ENCODE results near the gene LSMEM2.
"Not testable (repeated sequence)": the region's sequence is repeated elsewhere in the genome, so short reads cannot be mapped to it uniquely, and the experiment has no call there.

LSMEM2 gene

DNA sequence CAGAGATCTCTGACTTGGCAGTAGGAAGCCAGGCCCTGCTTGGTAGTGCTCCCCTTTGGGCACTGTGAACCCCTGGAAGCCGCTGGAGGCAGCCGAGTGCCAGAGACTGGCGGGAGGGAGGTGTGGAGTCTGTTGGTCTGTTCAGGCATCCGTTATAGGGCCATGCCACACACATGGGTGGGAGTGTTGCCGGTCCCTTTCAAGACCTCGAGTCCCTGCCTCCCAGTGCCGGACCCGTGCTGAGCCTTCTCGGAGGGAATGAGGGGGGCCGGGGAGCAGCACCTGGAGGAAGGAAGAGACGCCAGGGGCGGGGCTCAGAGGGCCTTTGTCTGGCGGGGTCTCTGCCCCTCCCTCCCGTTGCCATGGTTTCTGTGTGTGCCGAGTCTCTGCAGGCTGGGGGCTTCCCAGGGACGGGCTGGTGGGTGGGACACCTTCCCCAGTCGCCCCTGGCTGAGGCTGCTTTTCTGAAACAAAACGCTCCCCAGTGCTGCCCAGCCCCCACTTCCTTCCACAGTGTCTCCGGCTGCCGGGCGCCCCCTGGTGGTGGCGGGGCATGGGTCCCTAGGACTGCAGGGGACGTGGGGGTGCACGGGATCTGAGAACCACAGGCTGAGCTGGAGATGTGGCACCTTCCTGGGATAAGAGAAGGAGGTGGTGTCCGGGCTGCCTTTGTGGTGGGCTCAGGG is 32.9 kb upstream of the LSMEM2 start:
- in situ Hi-C loops (cut with MboI; ENCODE audit: low sequenced_read_pairs), result no loop called here

DNA sequence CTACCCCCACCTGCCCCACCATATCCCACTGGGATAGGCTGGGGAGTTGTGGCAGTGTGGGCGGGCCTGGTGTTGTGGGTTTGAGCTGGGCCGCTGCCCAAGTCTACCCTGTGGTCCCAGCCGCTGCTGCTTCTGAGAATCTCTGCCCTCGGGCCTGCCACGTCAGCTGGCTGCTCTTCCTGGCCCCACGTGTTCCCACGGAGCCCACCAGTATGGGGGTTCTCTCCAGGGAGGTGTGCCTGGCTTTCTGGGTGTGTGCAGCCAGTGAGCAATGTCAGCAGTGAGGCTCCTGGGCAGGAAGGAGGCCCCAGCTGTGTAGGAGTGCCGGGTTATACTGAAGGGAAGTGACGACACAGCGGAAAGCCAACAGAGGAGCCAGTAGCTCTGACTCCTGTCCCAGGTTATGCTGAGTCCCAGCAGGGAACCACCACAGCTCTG is 32.4 kb upstream of the LSMEM2 start:
- in situ Hi-C loops (cut with MboI; ENCODE audit: low sequenced_read_pairs), result no loop called here

DNA sequence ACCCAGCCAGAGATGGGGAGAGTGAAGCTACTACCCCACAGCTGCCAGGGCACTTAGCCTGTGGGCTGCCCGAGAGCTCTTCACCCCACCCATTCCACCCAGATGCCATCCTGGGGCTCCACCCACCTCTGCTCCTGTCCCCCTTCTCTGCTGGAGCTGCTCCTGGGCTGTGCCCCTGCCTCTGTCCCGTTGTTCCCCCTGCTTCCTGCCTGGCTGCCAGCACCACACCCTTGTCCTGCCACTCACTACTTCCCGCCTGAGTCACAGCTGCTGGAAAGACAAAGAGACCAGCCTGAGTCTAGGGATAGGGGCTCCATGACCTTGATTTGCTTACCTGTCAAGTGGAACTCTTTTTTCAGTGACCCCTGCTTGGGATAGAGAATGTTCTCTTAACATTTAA is 30.5 kb upstream of the LSMEM2 start:
- in situ Hi-C loops (cut with MboI; ENCODE audit: low sequenced_read_pairs), result no loop called here

DNA sequence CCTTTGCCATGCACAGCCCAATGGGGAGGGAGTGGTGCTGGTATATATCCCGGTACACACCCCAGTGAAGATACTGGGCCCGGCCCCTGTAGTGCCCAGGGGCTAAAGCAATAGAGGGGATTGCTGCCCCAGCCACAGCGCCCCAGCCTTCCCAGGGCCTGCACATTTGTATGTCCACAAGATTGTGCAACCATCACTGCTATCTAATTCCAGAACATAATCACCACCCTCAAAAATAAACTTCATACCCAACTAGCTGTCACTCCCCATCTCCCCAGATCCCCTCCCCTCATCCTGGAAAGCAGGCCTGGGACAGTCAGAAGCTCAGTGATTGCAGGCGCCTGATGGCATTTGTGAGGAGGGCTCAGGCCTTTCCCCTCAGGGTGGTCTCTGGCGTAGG is 29.4 kb upstream of the LSMEM2 start:
- in situ Hi-C loops (cut with MboI; ENCODE audit: low sequenced_read_pairs), result no loop called here

DNA sequence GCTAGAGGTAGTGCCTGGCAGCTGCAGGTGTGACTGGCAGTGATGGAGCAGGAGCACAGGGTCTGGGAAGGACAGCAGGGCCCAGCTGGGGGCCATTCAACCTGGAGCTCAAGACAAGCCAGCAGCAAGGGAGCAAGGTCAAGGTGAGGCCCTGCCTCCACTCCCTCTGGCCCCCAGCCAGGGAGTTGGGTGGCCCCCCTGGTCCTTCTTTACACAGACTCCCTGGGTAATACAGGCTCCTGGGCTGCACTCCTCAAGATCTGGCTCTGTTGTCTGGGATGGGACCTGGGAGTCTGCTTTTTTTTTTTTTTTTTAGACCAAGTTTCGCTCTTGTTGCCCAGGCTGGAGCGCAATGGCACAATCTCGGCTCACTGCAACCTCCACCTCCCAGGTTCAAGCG is 28.4 kb upstream of the LSMEM2 start:
- in situ Hi-C loops (cut with MboI; ENCODE audit: low sequenced_read_pairs), result no loop called here

DNA sequence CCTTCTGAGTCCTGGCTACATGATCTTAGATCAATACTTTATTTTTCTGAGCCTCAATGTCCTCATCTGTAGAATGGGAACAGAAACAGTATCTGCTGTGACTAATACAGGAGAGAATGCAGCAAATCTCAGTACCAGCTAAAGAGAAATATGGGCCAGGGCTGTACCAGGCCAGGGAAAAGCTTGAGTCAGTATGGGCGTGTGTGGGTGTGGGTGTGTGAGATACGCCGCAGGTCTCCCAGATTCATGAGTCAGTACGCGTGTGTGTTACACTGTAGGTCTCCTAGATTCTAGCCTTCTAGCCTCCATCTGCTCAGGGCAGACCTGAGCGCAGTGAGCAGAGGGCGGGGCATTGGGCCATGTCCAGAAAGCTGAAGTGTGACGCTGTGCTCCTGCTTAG is 27.7 kb upstream of the LSMEM2 start:
- in situ Hi-C loops (cut with MboI; ENCODE audit: low sequenced_read_pairs), result no loop called here

DNA sequence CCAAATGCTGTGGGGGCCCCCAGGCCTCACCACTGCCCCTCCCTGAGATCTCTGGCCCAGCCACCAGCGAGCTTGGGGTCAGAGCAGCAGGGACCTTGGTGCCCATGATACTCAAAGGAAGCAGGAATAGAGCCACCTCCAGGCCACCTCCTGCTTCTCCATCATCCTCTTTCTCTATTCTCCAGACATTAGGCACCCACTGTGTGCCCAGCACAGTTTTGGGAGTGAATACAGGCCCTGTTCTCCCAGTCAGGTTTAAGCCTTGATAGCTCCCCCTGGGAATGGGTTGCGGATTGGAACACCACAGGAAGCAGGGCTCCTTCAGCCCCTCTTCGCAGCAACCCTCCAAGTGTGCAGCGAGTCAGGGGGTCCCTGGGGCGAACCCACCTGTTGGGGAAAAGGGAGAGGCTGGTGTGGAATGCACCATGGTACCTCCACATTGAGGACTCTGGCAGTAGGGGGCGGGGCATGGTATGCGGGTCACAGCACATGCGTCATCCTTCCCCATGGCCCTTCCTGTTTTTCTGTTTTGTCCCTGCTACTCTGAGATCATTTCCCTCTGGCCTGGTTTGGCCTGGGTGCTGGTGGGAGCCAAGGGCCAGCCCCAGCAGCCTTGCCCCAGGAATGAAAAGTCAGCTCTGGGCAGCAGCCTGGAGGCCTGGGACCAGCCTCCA is 24.2 kb upstream of the LSMEM2 start:
- in situ Hi-C loops (cut with MboI; ENCODE audit: low sequenced_read_pairs), result no loop called here

DNA sequence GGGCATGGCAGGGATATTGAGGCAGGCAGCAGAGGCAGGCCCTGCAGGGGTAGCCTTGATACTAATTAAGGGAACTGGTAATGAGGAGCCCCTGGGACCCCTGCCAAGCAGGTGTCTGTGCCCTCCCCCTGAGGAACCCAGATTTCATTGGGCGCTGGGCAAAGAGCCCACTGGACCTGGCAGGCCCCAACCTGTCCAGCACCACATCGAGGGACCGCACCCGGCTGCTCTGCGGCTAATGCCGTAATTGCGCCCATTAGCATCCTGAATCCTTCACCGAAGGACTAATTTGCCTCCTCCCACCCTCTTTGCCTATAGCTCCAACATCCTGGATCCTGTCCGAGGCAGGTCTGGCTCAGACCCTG is 23.7 kb upstream of the LSMEM2 start:
- in situ Hi-C loops (cut with MboI; ENCODE audit: low sequenced_read_pairs), result no loop called here

DNA sequence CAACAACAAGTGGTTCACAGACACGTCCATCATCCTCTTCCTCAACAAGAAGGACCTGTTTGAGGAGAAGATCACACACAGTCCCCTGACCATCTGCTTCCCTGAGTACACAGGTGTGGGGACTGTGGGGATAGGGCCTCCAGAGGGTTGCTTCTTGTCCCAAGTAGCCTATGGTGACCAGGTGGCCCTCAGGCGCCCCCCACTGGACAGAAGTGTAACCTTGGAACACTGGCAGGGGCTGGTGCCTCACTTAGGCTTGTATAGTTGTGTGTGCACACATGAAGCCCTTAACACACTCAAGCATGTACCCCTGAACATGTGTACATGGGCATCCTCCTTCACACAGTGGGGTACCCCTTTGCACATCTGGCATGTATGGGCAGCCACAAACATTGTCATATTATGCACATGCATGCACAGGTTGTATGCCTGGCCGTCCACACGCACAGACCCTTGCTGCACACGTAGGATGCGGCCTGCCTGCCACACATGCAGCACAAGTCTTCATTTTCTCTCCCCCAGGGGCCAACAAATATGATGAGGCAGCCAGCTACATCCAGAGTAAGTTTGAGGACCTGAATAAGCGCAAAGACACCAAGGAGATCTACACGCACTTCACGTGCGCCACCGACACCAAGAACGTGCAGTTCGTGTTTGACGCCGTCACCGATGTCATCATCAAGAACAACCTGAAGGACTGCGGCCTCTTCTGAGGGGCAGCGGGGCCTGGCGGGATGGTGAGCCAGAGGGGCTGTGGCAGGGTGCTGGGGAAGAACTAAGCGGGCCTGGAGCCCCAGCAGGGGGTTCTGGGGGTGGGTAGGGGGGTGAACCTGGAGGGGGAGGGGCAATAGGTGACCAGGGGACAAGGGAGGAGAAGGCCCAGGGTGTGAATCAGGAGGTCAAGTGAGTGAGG is 21.7 kb upstream of the LSMEM2 start:
- in situ Hi-C loops (cut with MboI; ENCODE audit: low sequenced_read_pairs), result no loop called here

DNA sequence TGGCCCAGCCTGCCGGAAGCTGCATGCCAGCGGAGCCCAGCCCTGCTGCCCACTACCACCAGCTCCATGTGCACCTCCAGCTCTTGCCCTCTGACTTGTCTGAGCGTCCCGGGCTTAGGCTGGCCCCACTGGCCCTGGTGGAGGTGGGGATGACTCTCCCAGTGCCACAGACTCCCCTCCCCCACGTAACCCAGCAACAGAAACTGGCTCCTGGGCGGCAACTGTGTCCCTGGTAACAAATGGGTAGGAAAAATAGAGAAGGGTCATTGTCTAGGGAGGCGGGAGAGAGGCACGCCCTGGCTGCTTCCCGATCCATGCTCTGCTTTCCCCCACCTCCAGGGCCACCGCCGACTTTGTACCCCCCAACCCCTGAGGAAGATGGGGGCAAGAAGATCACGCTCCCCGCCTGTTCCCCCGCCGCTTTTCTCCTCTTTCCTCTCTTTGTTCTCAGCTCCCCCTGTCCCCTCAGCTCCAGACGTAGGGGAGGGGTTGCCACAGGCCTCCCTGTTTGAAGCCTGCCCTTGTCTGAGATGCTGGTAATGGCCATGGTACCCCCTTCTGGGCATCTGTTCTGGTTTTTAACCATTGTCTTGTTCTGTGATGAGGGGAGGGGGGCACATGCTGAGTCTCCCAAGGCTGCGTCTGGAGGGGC is 20.7 kb upstream of the LSMEM2 start:
- in situ Hi-C loops (cut with MboI; ENCODE audit: low sequenced_read_pairs), result no loop called here

DNA sequence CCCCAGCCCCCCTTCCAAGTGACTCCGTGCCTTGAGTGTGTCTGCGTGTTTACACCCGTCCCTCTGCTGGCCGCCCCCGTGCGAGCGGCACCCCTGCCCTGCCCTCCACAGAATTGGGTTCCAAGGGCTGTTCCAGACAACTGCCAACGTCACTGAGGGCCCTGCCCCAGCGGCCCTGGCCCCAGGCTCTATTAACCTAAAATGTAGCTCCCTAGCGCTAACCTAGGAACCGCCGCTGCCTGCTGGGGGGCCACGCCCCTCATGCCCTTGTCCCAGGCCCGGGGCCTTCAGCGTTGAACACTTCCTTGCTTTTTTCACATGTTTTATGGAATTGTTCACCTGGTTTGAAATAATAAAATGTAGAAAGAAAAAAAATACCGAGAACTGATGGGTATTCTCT is 19.9 kb upstream of the LSMEM2 start:
- in situ Hi-C loops (cut with MboI; ENCODE audit: low sequenced_read_pairs), result no loop called here

DNA sequence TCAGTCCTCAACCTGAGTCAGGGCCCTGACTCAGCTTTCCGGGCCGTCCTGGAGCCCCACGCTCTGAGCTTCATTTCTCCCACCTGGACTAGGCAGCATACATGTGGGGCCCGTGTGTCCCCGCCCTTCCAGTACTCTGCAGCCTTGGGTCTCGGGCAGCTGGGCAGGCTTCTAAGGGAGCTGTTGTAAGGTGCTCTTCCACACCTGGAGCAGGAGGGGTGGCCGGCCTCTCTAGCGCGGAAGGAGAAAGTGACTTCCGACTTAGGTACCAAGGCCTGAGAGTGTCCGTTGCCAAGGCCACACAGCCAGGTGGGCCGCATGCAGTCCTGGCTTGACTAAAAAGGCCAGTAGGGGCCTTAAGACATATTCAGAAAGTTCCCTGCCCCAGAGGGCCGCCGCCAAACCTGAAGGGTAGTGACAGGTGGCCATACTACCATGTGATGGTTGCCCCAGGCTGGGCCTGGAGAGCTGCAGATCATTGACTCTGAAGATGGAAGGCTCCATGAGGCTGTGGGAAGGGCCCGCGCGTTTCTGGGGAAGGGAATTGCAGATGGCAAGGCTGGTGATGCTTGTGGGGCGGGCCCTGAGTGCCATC is 19.4 kb upstream of the LSMEM2 start:
- in situ Hi-C loops (cut with MboI; ENCODE audit: low sequenced_read_pairs), result no loop called here

DNA sequence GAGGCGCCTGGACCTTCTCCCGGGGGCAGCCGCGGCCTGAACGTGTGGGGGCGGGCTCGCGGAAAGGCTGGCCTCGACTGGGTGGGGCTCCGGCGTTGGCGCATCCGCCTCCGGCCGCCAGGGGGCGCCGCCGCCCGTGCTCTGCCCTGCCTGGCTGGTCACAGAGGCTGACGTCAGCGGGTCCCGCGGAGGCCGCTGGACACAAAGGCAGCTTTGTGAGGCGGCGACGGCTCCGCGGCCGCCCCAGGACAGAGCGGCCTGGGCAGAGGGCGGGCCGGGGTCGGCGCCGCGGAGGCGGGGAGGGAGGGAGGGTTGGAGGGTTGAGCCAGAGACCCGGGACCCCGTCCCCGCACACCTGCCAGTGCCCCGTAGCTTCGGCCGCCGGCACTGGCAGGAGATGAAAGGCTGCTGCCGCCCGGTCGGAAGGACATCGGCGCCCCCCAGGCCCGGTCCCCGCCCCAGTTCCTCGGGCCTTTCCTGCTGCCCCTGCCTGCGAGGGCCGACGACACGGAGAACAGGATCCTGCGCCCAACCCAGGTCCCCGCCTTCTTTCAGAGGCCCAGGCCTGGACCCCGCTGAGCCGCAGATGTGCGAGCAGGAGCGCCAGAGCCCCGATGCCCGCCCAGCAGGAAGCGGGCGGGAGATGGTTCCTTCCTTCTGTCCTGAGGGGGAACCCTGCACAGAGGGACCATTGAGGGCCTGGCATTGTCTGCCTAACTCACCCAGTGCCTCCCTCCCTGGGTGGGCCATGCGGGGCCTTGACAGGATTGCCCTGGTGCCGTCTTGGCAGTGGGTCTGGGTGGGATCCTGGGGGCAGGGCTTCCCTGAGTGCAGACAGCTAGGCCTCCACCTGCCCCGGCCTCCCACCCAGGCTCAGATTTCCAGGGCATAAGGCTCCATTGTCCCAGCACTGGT is 18.6 kb upstream of the LSMEM2 start:
- in situ Hi-C loops (cut with MboI; ENCODE audit: low sequenced_read_pairs), result no loop called here

DNA sequence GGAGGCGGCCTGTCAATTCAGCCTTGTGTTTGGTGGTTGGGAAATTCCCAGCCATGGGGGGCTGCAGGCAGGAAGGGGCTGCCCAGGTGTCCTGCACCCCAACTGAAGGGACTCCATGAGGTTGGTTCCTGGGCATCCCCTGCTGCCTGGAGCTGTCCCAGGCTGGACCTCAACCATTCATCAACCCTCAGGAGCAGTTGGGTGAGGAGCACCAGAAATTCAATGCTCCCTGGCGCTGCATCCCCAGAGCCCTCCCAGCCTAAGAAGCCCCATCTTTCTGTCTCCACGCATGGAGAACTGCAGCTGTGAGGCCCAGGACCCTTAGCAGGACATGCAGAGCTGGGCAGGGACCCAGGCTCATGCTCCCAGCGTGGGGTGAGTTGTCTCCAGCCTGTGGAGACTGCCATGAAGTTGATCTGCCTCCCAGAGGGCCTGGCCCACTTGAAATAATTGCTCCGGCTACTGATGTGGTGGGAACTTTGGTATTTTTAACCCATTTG is 17.9 kb upstream of the LSMEM2 start:
- in situ Hi-C loops (cut with MboI; ENCODE audit: low sequenced_read_pairs), result no loop called here

DNA sequence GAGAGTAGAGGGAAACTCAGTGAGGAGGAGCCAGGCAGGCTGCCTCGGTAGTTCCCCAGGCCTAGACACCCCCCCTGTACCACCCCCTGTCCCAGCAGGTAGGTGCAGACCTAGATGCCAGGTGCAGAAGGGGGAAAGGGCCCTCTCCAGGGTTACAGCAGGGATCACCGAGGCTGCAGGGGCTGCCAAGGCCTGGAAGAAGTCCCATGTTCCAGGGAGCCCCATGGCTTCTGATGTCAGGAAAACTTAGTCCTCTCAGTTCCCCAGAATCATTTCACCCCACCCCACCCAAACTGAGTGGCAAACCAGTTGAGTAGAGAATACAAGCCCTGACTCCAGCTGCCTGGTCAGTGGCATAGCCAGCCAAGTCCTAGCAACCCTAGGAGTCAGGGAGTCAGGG is 17.4 kb upstream of the LSMEM2 start:
- in situ Hi-C loops (cut with MboI; ENCODE audit: low sequenced_read_pairs), result no loop called here

DNA sequence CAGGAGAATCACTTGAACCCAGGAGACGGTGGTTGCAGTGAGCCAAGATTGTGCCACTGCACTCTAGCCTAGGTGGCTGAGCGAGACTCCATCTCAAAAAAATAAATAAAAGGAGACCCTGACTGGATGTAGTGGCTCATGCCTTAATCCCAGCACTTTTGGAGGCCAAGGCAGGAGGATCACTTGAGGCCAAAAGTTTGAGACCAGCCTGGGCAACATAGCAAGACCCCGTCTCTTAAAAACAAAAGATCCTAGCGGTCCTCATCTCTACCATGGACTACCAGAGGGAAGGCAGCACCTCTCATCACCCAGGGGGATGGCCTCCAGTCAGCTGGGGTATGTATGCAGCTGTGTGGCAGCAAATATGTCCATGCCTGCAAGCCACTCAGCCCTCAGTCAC is 16.7 kb upstream of the LSMEM2 start:
- in situ Hi-C loops (cut with MboI; ENCODE audit: low sequenced_read_pairs), result not testable (repeated sequence)

DNA sequence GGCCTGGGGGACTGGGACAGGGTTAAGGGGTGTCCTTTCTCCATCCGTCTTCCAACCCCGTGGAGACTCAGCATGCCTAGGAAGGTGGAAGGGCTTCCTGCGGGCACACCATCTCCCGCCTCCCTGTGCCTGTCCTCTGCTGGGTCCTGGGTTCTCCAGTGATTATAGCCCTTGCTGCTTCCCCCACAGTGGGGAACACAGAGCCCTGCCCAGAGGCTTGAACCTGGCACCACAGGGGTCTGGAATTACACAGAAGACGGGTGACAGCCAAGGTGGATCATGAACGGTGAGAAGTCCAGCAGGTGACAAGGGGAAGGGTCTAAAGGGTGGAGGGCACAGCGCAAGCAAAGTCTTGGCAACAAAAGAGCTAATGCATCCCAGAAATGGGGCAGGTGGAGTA is 16.1 kb upstream of the LSMEM2 start:
- in situ Hi-C loops (cut with MboI; ENCODE audit: low sequenced_read_pairs), result no loop called here

DNA sequence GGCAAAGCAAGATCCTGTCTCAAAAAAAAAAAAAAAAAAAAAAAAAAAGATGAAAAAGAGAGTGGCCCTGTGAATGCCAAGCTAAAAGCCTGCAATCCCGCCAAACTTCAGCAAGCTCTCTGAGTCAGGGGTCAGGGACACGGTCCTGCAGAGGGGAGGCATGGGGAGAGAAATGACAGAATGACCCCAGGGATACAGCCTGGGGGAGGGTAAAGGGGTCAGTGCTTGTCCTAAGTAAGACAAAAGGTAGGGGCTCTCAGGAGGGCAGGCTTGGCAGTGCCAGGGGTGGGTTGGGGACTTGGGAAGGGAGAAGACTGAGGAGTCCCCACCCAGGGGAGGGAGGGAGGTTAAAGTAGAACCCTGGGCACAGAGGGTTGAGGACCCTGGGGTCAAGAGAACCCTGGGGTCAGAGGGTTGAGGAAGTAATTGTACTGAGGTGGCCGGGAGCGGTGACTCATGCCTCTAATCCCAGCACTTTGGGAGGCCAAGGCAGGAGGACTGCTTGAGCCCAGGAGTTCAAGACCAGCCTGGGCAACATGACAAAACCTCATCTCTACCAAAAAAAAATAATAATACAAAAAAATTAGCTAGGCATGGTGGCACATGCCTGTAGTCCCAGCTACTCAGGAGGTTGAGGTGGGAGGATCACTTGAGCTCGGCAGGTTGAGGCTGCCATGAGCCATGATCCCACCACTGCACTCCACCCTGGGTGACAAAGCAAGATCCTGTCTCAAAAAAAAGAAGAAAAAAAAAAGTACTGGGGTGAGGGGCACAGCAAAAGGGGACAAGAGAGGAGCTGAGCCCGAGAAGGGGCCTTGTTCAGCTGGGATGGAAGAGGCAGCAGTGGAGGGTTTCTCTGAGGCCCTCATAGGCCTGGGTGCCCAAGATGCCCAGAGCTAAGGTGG is 15.2 kb upstream of the LSMEM2 start:
- in situ Hi-C loops (cut with MboI; ENCODE audit: low sequenced_read_pairs), result no loop called here

All from HL-60/S4 treated with phorbol 12-myristate 13-acetate at 8.2 ng/mL for 4 days and 3 days (cell line).